ENCODE data around the gene ARFGEF2.

The ARFGEF2 gene

DNA sequence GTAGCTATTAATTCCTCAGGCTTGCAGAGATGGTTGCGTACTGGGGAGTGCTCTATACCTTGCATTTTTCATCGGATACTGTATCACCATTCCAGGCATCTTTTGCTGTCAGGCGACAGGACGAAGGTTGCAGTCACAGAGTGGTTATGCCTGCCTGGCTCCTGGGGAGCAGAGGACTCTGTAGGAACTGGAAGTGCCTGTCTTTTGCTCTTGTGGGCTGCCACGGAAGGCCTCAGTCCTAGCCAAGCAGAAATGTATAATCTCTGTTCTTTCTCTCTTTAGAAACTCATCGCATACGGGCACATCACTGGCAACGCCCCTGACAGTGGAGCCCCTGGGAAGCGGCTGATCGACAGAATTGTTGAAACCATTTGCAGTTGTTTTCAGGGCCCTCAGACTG lies 29.5 kb downstream of the ARFGEF2 start:
- H3K4me3 ChIP-seq (ENCODE audit: low read depth, low read length) = no peak overlapping the region
- TF ChIP-seq, protein P1, sequence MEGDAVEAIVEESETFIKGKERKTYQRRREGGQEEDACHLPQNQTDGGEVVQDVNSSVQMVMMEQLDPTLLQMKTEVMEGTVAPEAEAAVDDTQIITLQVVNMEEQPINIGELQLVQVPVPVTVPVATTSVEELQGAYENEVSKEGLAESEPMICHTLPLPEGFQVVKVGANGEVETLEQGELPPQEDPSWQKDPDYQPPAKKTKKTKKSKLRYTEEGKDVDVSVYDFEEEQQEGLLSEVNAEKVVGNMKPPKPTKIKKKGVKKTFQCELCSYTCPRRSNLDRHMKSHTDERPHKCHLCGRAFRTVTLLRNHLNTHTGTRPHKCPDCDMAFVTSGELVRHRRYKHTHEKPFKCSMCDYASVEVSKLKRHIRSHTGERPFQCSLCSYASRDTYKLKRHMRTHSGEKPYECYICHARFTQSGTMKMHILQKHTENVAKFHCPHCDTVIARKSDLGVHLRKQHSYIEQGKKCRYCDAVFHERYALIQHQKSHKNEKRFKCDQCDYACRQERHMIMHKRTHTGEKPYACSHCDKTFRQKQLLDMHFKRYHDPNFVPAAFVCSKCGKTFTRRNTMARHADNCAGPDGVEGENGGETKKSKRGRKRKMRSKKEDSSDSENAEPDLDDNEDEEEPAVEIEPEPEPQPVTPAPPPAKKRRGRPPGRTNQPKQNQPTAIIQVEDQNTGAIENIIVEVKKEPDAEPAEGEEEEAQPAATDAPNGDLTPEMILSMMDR (conservative IDR thresholded peaks at IDR 0.05; ENCODE audit: low read depth, low read length) = no peak
- DNase-seq (ENCODE audit: low read depth) = no peak

DNA sequence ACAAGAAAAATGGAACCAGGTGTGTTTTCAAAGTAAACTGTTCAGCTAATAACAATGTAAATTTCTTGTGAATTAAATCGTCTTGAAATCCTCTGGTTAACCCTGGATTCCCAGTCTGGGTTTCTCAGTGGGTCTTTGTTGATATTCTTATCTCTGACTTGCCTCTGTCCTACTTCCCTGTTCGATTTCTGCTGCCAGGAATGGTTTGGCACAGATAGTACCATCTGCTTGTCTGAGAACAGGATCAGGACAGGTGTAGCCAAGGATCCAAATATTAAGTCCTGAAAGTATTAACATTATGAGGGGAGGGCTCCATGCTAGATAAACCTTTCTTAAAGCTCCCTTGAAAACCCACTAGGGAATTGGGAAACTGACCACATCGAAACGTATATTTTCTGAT lies 30.1 kb downstream of the ARFGEF2 start:
- TF ChIP-seq, protein P1 (conservative IDR thresholded peaks at IDR 0.05; ENCODE audit: low read depth, low read length) = no peak
- no peak overlapping the region for H3K4me3 ChIP-seq (ENCODE audit: low read depth, low read length)
- DNase-seq (ENCODE audit: low read depth) = no peak

DNA sequence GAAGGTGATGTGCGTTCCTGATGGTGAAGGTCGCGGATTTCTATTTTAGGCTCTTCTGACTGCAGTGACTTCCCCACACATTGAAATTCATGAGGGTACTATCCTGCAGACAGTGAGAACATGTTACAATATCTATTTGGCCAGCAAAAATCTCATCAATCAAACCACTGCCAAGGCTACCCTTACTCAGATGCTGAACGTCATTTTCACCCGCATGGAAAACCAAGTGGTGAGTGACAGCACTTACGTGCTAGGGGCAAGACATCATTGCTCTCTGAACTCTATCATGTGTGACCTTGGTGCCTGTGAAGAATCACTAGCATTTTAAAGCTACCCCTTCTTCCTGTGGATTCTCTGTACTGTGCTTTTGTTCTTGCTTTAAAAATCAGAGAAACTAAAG lies 31.1 kb downstream of the ARFGEF2 start:
- no peak overlapping the region for H3K4me3 ChIP-seq (ENCODE audit: low read depth, low read length)
- TF ChIP-seq, protein P1 (conservative IDR thresholded peaks at IDR 0.05; ENCODE audit: low read depth, low read length) = no peak
- no peak for DNase-seq (ENCODE audit: low read depth)

DNA sequence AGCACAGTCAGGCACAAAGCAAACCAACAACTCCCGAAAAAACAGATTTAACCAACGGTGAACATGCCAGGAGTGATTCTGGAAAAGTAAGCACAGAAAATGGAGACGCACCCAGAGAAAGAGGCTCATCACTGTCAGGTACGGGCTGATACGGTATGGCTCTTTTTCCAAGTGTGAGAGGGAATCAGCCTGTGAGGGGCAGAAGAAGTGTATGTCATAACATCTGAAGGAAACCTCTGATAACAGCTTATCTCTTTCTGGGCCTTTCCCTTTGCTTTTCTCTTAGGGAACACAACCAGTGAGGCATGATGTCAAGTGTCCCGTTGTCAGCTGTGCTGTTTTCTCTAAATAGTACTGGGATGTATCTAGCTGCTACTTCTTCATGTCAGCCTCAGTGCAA lies 32.1 kb downstream of the ARFGEF2 start:
- TF ChIP-seq, protein P1 (conservative IDR thresholded peaks at IDR 0.05; ENCODE audit: low read depth, low read length) = no peak
- no peak for DNase-seq (ENCODE audit: low read depth)
- no peak overlapping the region for H3K4me3 ChIP-seq (ENCODE audit: low read depth, low read length)

DNA sequence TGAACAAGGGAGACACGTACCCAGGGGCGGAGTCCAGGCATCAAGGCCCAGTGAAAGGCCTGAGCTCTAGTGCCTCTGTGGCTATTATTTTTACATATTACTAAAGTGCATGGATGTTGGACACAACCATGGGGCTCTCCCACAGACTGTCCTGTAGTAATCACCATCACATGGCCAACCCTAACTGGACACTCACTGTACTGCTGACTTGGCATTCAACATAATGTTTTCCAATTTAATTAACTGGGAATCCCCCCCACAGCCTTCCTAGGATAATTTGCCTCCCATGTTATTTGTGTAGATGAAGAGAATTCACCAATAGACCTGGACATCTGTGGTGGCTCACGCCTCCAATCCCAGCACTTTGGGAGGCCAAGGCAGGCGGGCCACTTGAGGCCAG lies 34.5 kb downstream of the ARFGEF2 start:
- H3K4me3 ChIP-seq (ENCODE audit: low read depth, low read length) = no peak overlapping the region
- TF ChIP-seq, protein P1 (conservative IDR thresholded peaks at IDR 0.05; ENCODE audit: low read depth, low read length) = no peak
- DNase-seq (ENCODE audit: low read depth) = no peak

DNA sequence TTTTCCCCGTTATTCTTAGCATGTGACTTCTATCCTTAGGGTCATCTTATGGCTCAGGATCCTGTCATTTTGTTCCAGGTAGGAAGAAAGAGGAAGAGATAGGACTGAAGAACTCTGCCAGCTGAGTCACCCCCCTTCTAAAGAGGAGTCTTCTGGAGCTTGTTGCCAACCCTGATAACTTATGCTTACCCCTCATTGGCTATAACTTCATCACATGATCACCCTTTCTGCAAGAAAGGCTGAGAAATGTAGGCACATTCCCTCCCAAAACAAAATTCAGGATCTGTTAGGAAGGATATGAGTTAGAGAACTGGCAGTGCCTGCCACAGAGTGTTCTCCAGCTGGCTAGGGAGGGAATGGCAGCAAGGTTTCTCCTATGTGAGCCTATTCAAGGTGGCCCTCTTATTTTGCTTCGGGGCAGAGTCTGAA lies 35.6 kb downstream of the ARFGEF2 start:
- TF ChIP-seq, protein P1 (conservative IDR thresholded peaks at IDR 0.05; ENCODE audit: low read depth, low read length) = no peak
- no peak overlapping the region for H3K4me3 ChIP-seq (ENCODE audit: low read depth, low read length)
- DNase-seq (ENCODE audit: low read depth) = no peak

DNA sequence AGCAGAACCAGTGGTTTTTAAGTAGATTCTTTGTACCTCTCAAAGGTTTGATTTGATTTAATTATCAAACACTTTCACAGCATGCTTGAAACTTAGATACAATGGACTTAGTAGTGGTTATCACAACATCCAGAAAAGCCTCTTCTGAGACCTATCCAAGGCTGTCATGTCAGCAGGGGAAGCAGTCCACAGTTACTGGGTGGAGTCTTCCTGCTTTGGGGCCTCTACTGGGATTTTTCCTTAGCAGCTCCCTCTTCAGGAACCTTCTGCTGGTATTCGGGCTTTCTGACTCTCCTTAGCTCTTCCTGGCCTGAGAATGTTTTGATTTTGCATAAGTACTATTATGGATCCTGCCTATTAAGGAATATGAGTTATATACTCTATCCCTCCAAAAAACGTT lies 36.0 kb downstream of the ARFGEF2 start:
- no peak for DNase-seq (ENCODE audit: low read depth)
- TF ChIP-seq, protein P1 (conservative IDR thresholded peaks at IDR 0.05; ENCODE audit: low read depth, low read length) = no peak
- no peak overlapping the region for H3K4me3 ChIP-seq (ENCODE audit: low read depth, low read length)

All from choroid plexus epithelial cell (primary cell).